Epithelial cell of esophagus (primary cell): Measurements from ENCODE around the gene SPTLC3.

Experiments
- DNase-seq: peaks from one replicate; pipeline ENCODE4 v3.0.0; 2010; ENCODE audit warnings: low read depth
- H3K4me3 ChIP-seq: 2 replicates; pipeline ENCODE4 v1.5.1; 2011; ENCODE audit warnings: mild to moderate bottlenecking, low read length, control low read depth
- TF ChIP-seq, protein P1 (sequence below): IDR thresholded peaks from 2 replicates; pipeline ENCODE4 v1.5.1; 2011; ENCODE audit warnings: low read depth, mild to moderate bottlenecking, low read length, control low read depth, inconsistent platforms; ENCODE audit not compliant: insufficient read depth; ENCODE audit errors: missing control alignments

The SPTLC3 gene

DNA sequence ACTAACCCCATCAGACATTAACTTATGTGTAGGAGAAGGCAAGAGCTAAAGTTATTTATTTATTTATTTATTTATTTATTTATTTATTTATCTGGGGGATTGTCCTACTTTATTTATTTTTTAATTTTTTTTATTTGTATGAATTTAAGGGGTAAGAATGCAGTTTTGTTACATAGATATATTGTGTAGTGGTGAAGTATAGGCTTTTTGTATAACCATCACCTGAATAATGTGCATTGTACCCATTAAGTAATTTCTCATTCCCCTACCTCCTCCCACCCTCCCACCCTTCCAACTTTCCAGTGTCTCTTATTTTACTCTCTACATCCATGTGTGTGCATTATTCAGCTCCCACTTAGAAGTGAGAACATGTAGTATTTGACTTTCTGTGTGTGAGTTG lies 51.6 kb downstream of the SPTLC3 start:
- no peak overlapping the region for H3K4me3 ChIP-seq
- TF ChIP-seq, protein P1, sequence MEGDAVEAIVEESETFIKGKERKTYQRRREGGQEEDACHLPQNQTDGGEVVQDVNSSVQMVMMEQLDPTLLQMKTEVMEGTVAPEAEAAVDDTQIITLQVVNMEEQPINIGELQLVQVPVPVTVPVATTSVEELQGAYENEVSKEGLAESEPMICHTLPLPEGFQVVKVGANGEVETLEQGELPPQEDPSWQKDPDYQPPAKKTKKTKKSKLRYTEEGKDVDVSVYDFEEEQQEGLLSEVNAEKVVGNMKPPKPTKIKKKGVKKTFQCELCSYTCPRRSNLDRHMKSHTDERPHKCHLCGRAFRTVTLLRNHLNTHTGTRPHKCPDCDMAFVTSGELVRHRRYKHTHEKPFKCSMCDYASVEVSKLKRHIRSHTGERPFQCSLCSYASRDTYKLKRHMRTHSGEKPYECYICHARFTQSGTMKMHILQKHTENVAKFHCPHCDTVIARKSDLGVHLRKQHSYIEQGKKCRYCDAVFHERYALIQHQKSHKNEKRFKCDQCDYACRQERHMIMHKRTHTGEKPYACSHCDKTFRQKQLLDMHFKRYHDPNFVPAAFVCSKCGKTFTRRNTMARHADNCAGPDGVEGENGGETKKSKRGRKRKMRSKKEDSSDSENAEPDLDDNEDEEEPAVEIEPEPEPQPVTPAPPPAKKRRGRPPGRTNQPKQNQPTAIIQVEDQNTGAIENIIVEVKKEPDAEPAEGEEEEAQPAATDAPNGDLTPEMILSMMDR: no peak
- DNase-seq: no peak

GRCh38 chr20:13061381-13061780 lies 52.6 kb downstream of the SPTLC3 start:
- TF ChIP-seq, protein P1: no peak
- peak; percentile 80 for DNase-seq
- no peak overlapping the region for H3K4me3 ChIP-seq

DNA sequence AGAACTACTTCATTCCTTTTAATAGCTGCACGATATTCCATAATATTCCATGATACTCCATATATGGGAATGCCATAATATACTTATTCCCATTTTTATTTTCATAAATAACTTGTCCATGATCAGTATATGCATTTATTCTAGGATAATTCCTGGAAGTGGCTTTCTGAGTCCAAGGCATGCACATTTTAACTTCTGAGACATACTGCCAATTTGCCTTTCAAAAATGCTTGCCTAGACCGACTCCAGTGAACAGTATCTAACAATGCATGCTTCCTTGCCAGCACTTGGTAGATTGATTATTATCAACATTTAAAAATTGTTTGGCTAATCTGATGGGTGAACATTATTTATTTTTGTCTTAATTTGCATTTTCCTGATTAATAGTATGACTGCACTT lies 54.0 kb downstream of the SPTLC3 start:
- TF ChIP-seq, protein P1: no peak
- no peak for DNase-seq

GRCh38 chr20:13068336-13068735 lies 59.6 kb downstream of the SPTLC3 start:
- no peak overlapping the region for H3K4me3 ChIP-seq
- TF ChIP-seq, protein P1: no peak
- peak; percentile 43 for DNase-seq

More for the DNA sequence above, 54.0 kb downstream of the SPTLC3 start:
- no peak overlapping the region for H3K4me3 ChIP-seq

- TF ChIP-seq, protein P1: no peak
- H3K4me3 ChIP-seq: no peak overlapping the region
- no peak for DNase-seq
Observed at GRCh38 chr20:13081877-13082276, 73.1 kb downstream of the SPTLC3 start.

- no peak for DNase-seq
- TF ChIP-seq, protein P1: no peak
- no peak overlapping the region for H3K4me3 ChIP-seq
Observed at GRCh38 chr20:13082378-13082777, 73.6 kb downstream of the SPTLC3 start.

- peak; percentile 47 for DNase-seq
- H3K4me3 ChIP-seq: no peak overlapping the region
Observed at GRCh38 chr20:13085275-13085674, 76.5 kb downstream of the SPTLC3 start.

More at GRCh38 chr20:13085275-13085674, 76.5 kb downstream of the SPTLC3 start:
- TF ChIP-seq, protein P1: no peak
